B cell (primary cell): ENCODE results near the gene PLS1. TPM values are rescaled to one million over a fixed set of nuclear protein-coding genes. Genes with fewer than 3 reads are reported as not detected.

Experiments used
- ATAC-seq: fragments of 200-7000 bp; cut with Tn5 transposase; one replicate; pipeline ENCODE4 v1.10.0; 2021; ENCODE audit warnings: low read depth, mild to moderate bottlenecking, moderate number of reproducible peaks, moderate library complexity
- CTCF ChIA-PET: fragments of 350-600 bp; sonication (Branson Sonifier 250); formaldehyde crosslinking; loops from one replicate; lab custom pipeline; 2021; ENCODE audit warnings: antibody characterized with exemption, inconsistent platforms; lab: Charles Lee
- POLR2A ChIA-PET: fragments of 350-600 bp; sonication (Branson Sonifier 250); formaldehyde crosslinking; loops from one replicate; lab custom pipeline; 2021; ENCODE audit warnings: antibody characterized with exemption; lab: Charles Lee
- DNase-seq: peaks from one replicate; pipeline ENCODE4 v3.0.0; 2013
- H2AFZ ChIP-seq: 2 replicates; pipeline ENCODE4 v1.6.1; 2012; ENCODE audit warnings: mild to moderate bottlenecking, low read depth, low read length; ENCODE audit not compliant: insufficient read depth, poor library complexity, severe bottlenecking
- H3K27ac ChIP-seq, 2 donors: 1 replicate in 1 of 2; 2 replicates in 1 of 2; pipeline ENCODE4 v1.5.1; 2012 to 2013; ENCODE audit warnings: low read length in 2 of 2, mild to moderate bottlenecking in 2 of 2, moderate library complexity in 1 of 2
- H3K27me3 ChIP-seq, 4 experiments: fragments of 200-600 bp in 1 of 4; sonication (generic) in 1 of 4; replicated peaks in 1 of 4; 1 replicate in 2 of 4; 2 replicates in 2 of 4; pipeline versions ENCODE4 v1.6.1 to v1.7.0; 2013 to 2016; ENCODE audit warnings: low read length in 3 of 4, mild to moderate bottlenecking in 2 of 4, mixed read lengths in 1 of 4, moderate library complexity in 1 of 4; ENCODE audit not compliant: insufficient read depth in 4 of 4, control insufficient read depth in 3 of 4; ENCODE audit errors: control extremely low read depth in 1 of 4
- H3K36me3 ChIP-seq, 2 experiments: replicated peaks in 1 of 2; 1 replicate in 1 of 2; 2 replicates in 1 of 2; pipeline versions ENCODE4 v1.6.1 to v1.7.1; 2013; ENCODE audit warnings: low read length in 1 of 2; ENCODE audit not compliant: insufficient read depth in 2 of 2, control insufficient read depth in 1 of 2; ENCODE audit errors: control extremely low read depth in 1 of 2, extremely low read depth in 1 of 2
- H3K4me1 ChIP-seq, 2 donors: fragments of 200-600 bp in 1 of 2; sonication (generic) in 1 of 2; 1 replicate in 1 of 2; 2 replicates in 1 of 2; pipeline versions ENCODE4 v1.5.1 to v1.6.1; 2013 to 2017; ENCODE audit warnings: low read length in 2 of 2; ENCODE audit not compliant: control insufficient read depth in 2 of 2, insufficient read depth in 2 of 2
- H3K4me2 ChIP-seq: replicated peaks from 2 replicates; pipeline ENCODE3; 2012; ENCODE audit warnings: mild to moderate bottlenecking, low read depth, low read length; ENCODE audit not compliant: poor library complexity, severe bottlenecking
- H3K4me3 ChIP-seq, 5 experiments: fragments of 200-600 bp in 1 of 5; sonication (generic) in 1 of 5; 1 replicate in 3 of 5; 2 replicates in 2 of 5; pipeline versions ENCODE4 v1.5.1 to v1.7.0; 2011 to 2016; ENCODE audit warnings: low read length in 4 of 5, mild to moderate bottlenecking in 4 of 5, low read depth in 2 of 5, control low read depth in 1 of 5, moderate library complexity in 1 of 5; ENCODE audit not compliant: insufficient read depth in 1 of 5; ENCODE audit errors: control extremely low read depth in 1 of 5, extremely low read depth in 1 of 5
- H3K79me2 ChIP-seq: fragments of 200-600 bp; sonication (generic); one replicate; pipeline ENCODE4 v1.6.0; 2016; ENCODE audit warnings: low read length; ENCODE audit not compliant: control insufficient read depth, insufficient read depth
- H3K9ac ChIP-seq: fragments of 200-600 bp; sonication (generic); 2 replicates; pipeline ENCODE4 v1.6.1; 2017; ENCODE audit warnings: mild to moderate bottlenecking, low read length, moderate library complexity
- H3K9me3 ChIP-seq, 3 donors: one replicate each; pipeline versions ENCODE4 v1.6.1 to v1.7.1; 2013; ENCODE audit warnings: low read length in 2 of 3; ENCODE audit not compliant: control insufficient read depth in 2 of 3, insufficient read depth in 1 of 3; ENCODE audit errors: control extremely low read depth in 1 of 3
- H4K20me1 ChIP-seq: 2 replicates; pipeline ENCODE4 v1.6.0; 2012; ENCODE audit warnings: mild to moderate bottlenecking, low read length; ENCODE audit not compliant: insufficient read depth, control insufficient read depth, poor library complexity, severe bottlenecking
- H3K27ac Mint-ChIP-seq: one replicate; pipeline ENCODE4 v1.8.0; 2021; ENCODE audit warnings: mixed read lengths
- H3K27me3 Mint-ChIP-seq: one replicate; pipeline ENCODE4 v1.8.0; 2021; ENCODE audit warnings: mixed read lengths
- H3K4me1 Mint-ChIP-seq: one replicate; pipeline ENCODE4 v1.8.0; 2021; ENCODE audit warnings: mixed read lengths
- H3K4me3 Mint-ChIP-seq: one replicate; pipeline ENCODE4 v1.8.0; 2021; ENCODE audit warnings: mixed read lengths
- H3K9me3 Mint-ChIP-seq: one replicate; pipeline ENCODE4 v1.8.0; 2022; ENCODE audit warnings: mixed read lengths; ENCODE audit not compliant: insufficient read depth
- EZH2 ChIP-seq: IDR thresholded peaks from 2 replicates; pipeline ENCODE4 v1.6.1; 2012; ENCODE audit warnings: borderline replicate concordance, low read depth, mild to moderate bottlenecking, moderate library complexity, low read length; ENCODE audit not compliant: insufficient read depth, poor library complexity, severe bottlenecking
- WGBS: methylation state at CpG from one replicate; pipeline ENCODE4 v1.1.5; 2013; ENCODE audit warnings: missing lambda C conversion rate; ENCODE audit not compliant: insufficient coverage; 5-methylcytosine and 5-hydroxymethylcytosine counted together
- intact Hi-C: fragments of 100-400 bp; cut with micrococcal nuclease; formaldehyde crosslinking; loops from one replicate; pipeline ENCODE4 v1.10.0; 2022
- polyA plus RNA-seq: library from polyadenylated mRNA; depleted of rRNA; stranded (reverse); fragments of >200 nt; gene quantifications from 2 replicates; pipeline ENCODE4 v1.2.3, GENCODE V29; 2012
- total RNA-seq, 2 donors: library from RNA; stranded (reverse); fragments of 120-200 nt in 1 of 2; gene quantifications; 1 replicate in 1 of 2; 2 replicates in 1 of 2; pipeline versions ENCODE4 v1.2.3 to v1.2.4, GENCODE V29; 2013 to 2022
- TF ChIP-seq, protein P1 (sequence below): fragments of 200-600 bp; IDR thresholded peaks from one replicate; pipeline ENCODE4 v1.8.0; 2022; ENCODE audit warnings: antibody characterized with exemption, mild to moderate bottlenecking

PLS1 gene
- total and polyA plus RNA-seq, 2 donors (not counting 1 experiment from before 2014, with no cell fraction given), result 0.13 to 0.74 TPM

DNA sequence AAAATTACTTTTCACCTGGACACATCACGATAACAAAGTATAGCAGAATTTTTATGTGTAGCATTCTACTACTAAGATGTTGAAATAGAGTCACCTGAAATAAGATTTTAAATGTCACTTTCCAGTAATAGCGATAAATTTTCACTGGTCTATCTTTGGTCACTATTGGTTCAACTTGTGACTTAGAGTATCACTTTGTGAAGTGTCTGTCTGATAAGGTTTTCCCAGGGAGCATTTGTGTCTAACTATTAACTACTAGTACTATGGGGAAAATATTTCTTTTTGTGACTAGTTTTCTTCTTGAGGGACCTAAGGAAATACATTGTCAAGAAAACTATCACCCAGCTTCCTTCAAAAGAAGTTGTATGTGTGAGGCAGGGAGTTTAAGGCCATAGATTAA, 138.6 kb downstream of the PLS1 start:
- intact Hi-C loops, result no loop called here
- Histone ChIP-seq H3K9ac (no peak overlapping the region), H3K4me2 (no peak overlapping the region), H3K79me2 (no peaks in the 10 kb centered on the region), H3K36me3 (no peaks in the 10 kb centered on the region), H3K27me3 (no peaks in the 10 kb centered on the region), H3K4me1 (no peaks in the 10 kb centered on the region), H4K20me1 (no peaks in the 10 kb centered on the region), H3K9me3 (no peaks in the 10 kb centered on the region), H3K4me3 (no peak overlapping the region), H2AFZ (no peak overlapping the region), H3K27ac (no peak overlapping the region)
- ChIA-PET POLR2A (no interaction called here), CTCF (no interaction called here)
- Mint-ChIP-seq H3K27ac (no peak overlapping the region), H3K4me3 (no peak overlapping the region), H3K27me3 (peaks cover 3% of the 10 kb centered on the region), H3K4me1 (no peaks in the 10 kb centered on the region), H3K9me3 (no peaks in the 10 kb centered on the region)
- TF ChIP-seq, protein P1, sequence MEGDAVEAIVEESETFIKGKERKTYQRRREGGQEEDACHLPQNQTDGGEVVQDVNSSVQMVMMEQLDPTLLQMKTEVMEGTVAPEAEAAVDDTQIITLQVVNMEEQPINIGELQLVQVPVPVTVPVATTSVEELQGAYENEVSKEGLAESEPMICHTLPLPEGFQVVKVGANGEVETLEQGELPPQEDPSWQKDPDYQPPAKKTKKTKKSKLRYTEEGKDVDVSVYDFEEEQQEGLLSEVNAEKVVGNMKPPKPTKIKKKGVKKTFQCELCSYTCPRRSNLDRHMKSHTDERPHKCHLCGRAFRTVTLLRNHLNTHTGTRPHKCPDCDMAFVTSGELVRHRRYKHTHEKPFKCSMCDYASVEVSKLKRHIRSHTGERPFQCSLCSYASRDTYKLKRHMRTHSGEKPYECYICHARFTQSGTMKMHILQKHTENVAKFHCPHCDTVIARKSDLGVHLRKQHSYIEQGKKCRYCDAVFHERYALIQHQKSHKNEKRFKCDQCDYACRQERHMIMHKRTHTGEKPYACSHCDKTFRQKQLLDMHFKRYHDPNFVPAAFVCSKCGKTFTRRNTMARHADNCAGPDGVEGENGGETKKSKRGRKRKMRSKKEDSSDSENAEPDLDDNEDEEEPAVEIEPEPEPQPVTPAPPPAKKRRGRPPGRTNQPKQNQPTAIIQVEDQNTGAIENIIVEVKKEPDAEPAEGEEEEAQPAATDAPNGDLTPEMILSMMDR, result no peak
- TF ChIP-seq EZH2, result no peak
- no peak for DNase-seq
- no CpG with 5 or more reads among the region's 2 CpGs for WGBS
- ATAC-seq, result no peak

DNA sequence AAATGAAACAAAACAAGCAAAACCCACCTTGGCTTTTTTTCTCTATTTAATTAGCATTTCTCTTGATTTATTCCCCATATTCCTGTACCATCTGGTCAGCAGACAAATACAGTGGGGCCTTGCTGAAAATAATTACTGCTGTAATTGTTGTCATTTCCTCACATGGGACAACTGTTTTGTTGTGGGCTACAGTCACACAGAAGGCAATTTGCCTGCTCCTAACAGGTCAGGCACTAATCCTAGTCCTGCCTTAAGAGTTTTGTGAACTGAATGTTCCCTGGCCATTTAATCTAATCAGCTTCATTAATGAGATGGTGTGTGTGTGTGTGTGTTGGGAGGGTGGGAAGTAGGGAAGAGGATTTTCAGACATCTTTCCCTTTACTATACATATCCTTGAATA, 139.3 kb downstream of the PLS1 start:
- Mint-ChIP-seq H3K27me3 (peaks cover 3% of the 10 kb centered on the region), H3K27ac (no peak overlapping the region), H3K9me3 (no peaks in the 10 kb centered on the region), H3K4me1 (no peaks in the 10 kb centered on the region), H3K4me3 (no peak overlapping the region)
- Histone ChIP-seq H3K4me2 (no peak overlapping the region), H3K9ac (no peak overlapping the region), H3K27me3 (no peaks in the 10 kb centered on the region), H2AFZ (no peak overlapping the region), H3K79me2 (no peaks in the 10 kb centered on the region), H3K4me1 (no peaks in the 10 kb centered on the region), H3K27ac (no peak overlapping the region), H3K36me3 (no peaks in the 10 kb centered on the region), H3K9me3 (no peaks in the 10 kb centered on the region), H4K20me1 (no peaks in the 10 kb centered on the region), H3K4me3 (no peak overlapping the region)
- DNase-seq (no peak), ATAC-seq (no peak)
- CTCF ChIA-PET, result no interaction called here
- intact Hi-C loops, result no loop called here
- TF ChIP-seq, protein P1, result no peak
- TF ChIP-seq EZH2, result no peak
- POLR2A ChIA-PET, result no interaction called here
